GM12892 (cell line): ENCODE results near the gene UNC119B.

ENCODE experiments used
- POLR2A ChIP-seq: IDR thresholded peaks from 2 replicates; pipeline ENCODE4 v1.6.1; 2011; ENCODE audit warnings: low read depth, low read length, control low read depth
- POLR2AphosphoS5 ChIP-seq: IDR thresholded peaks from 2 replicates; pipeline ENCODE4 v1.6.1; 2011; ENCODE audit warnings: low read depth, low read length, control low read depth
- TAF1 ChIP-seq: IDR thresholded peaks from 2 replicates; pipeline ENCODE4 v1.6.1; 2011; ENCODE audit warnings: low read depth, mild to moderate bottlenecking, control low read depth, low read length, borderline replicate concordance

GRCh38 chr12:120699553-120699952, 10.7 kb upstream of the UNC119B start:
- TF ChIP-seq POLR2AphosphoS5 (no peak), POLR2A (no peak), TAF1 (no peak)
